Neuron (in vitro differentiated cells): ENCODE data around the gene FAM120B.

Source experiments
- H2AFZ ChIP-seq: one replicate; pipeline ENCODE4 v1.6.1; 2013; ENCODE audit warnings: low read depth, mild to moderate bottlenecking, inconsistent platforms, low read length, moderate library complexity
- H3K27me3 ChIP-seq: one replicate; pipeline ENCODE4 v1.6.1; 2013; ENCODE audit warnings: low read length; ENCODE audit not compliant: insufficient read depth
- H3K36me3 ChIP-seq: one replicate; pipeline ENCODE4 v1.6.1; 2013; ENCODE audit warnings: low read length; ENCODE audit not compliant: insufficient read depth
- H3K4me1 ChIP-seq: one replicate; pipeline ENCODE4 v1.6.1; 2013; ENCODE audit warnings: low read length; ENCODE audit not compliant: insufficient read depth
- H3K4me3 ChIP-seq: 2 replicates; pipeline ENCODE4 v1.5.1; 2013; ENCODE audit warnings: mild to moderate bottlenecking, low read length, moderate library complexity
- H3K9me3 ChIP-seq: one replicate; pipeline ENCODE4 v1.6.1; 2013; ENCODE audit warnings: low read length

Gene FAM120B

GRCh38 chr6:170423814-170424603 lies 117.5 kb downstream of the FAM120B start:
- Histone ChIP-seq H3K9me3 (peaks cover 2% of the 10 kb centered on the region), H3K4me1 (peaks cover 19% of the 10 kb centered on the region), H3K4me3 (no peak overlapping the region)

GRCh38 chr6:170424604-170425126 lies 118.1 kb downstream of the FAM120B start:
- no peak overlapping the region for H3K4me3 ChIP-seq
- H3K27me3 ChIP-seq = no peaks in the 10 kb centered on the region
- H3K9me3 ChIP-seq = peaks cover 2% of the 10 kb centered on the region
- H3K36me3 ChIP-seq = no peaks in the 10 kb centered on the region
- no peak overlapping the region for H2AFZ ChIP-seq
- H3K4me1 ChIP-seq = peaks cover 15% of the 10 kb centered on the region

More at GRCh38 chr6:170423814-170424603, 117.5 kb downstream of the FAM120B start:
- Histone ChIP-seq H2AFZ (no peak overlapping the region), H3K36me3 (no peaks in the 10 kb centered on the region), H3K27me3 (no peaks in the 10 kb centered on the region)

- Histone ChIP-seq H3K27me3 (no peaks in the 10 kb centered on the region), H3K9me3 (peaks cover 2% of the 10 kb centered on the region), H2AFZ (peak overlapping the region; percentile 55), H3K36me3 (no peaks in the 10 kb centered on the region), H3K4me3 (no peak overlapping the region), H3K4me1 (peaks cover 12% of the 10 kb centered on the region)
Measured at GRCh38 chr6:170429450-170429849, 122.9 kb downstream of the FAM120B start.

GRCh38 chr6:170433163-170434116 lies 126.9 kb downstream of the FAM120B start:
- Histone ChIP-seq H3K36me3 (no peaks in the 10 kb centered on the region), H3K9me3 (peaks cover 10% of the 10 kb centered on the region), H2AFZ (no peak overlapping the region)

GRCh38 chr6:170434117-170434820 lies 127.7 kb downstream of the FAM120B start:
- Histone ChIP-seq H3K36me3 (no peaks in the 10 kb centered on the region), H2AFZ (no peak overlapping the region), H3K9me3 (peaks cover 10% of the 10 kb centered on the region), H3K27me3 (no peaks in the 10 kb centered on the region), H3K4me1 (peaks cover 22% of the 10 kb centered on the region), H3K4me3 (no peak overlapping the region)

More at GRCh38 chr6:170433163-170434116, 126.9 kb downstream of the FAM120B start:
- no peaks in the 10 kb centered on the region for H3K27me3 ChIP-seq
- peaks cover 16% of the 10 kb centered on the region for H3K4me1 ChIP-seq
- H3K4me3 ChIP-seq = no peak overlapping the region

DNA sequence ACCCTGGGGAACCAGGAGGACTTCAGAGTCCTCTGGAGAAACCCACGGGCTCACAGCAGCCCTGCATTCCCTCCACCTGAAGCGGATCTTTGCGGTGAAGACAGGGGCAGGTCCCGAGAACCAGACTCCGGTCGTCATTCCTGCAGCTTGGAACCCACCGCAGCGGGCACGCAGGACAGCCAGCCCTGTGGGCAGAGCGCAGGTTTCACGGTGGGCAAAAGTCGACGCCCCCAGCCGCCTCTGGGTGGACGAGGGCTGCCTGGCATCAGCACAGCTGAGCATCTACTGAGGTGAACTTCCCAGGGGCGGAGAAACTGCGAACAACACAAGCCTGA lies 128.2 kb downstream of the FAM120B start:
- no peak overlapping the region for H2AFZ ChIP-seq
- H3K4me1 ChIP-seq = peaks cover 27% of the 10 kb centered on the region

GRCh38 chr6:170435766-170436165 lies 129.2 kb downstream of the FAM120B start:
- no peak overlapping the region for H3K4me3 ChIP-seq
- H3K27me3 ChIP-seq = no peaks in the 10 kb centered on the region
- H3K4me1 ChIP-seq = peaks cover 37% of the 10 kb centered on the region
- no peaks in the 10 kb centered on the region for H3K36me3 ChIP-seq
- no peak overlapping the region for H2AFZ ChIP-seq
- peaks cover 10% of the 10 kb centered on the region for H3K9me3 ChIP-seq

More for the DNA sequence above, 128.2 kb downstream of the FAM120B start:
- Histone ChIP-seq H3K27me3 (no peaks in the 10 kb centered on the region), H3K4me3 (no peak overlapping the region), H3K9me3 (peaks cover 10% of the 10 kb centered on the region), H3K36me3 (no peaks in the 10 kb centered on the region)

DNA sequence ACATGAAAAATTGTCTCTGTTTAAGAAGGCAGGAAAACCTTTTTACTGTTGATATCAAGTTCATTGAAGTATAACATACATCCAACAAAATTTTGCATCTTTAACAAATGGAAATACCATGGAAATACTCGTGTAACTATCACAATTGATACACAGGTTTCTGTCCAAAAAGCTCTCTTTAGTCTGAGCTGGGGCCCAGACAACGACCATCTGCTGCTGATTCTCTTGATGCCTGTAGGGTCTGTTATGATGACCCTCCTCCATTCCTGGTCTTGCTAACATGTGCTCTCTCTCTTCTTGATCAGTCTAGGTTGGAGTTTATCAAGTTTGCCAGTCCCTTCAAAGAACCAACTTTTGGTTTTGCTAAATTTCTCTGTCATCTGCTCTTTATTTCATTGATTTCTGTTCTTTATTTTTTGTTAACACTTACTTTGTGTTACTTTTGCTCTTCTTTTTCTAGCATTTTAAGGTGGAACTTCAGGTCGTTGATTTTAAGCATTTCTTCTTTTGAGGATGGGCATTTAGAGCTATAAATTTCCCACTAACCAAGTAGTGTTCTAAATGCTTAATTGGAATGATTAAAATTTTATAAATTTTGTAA lies 129.8 kb downstream of the FAM120B start:
- Histone ChIP-seq H2AFZ (no peak overlapping the region), H3K9me3 (peaks cover 10% of the 10 kb centered on the region), H3K4me3 (no peak overlapping the region), H3K36me3 (no peaks in the 10 kb centered on the region), H3K4me1 (peaks cover 41% of the 10 kb centered on the region), H3K27me3 (no peaks in the 10 kb centered on the region)

GRCh38 chr6:170437719-170438401 lies 131.3 kb downstream of the FAM120B start:
- H3K4me3 ChIP-seq = peak overlapping the region; percentile 0
- H3K27me3 ChIP-seq = no peaks in the 10 kb centered on the region
- no peaks in the 10 kb centered on the region for H3K36me3 ChIP-seq
- peaks cover 46% of the 10 kb centered on the region for H3K4me1 ChIP-seq
- H2AFZ ChIP-seq = peak overlapping the region; percentile 0
- peaks cover 10% of the 10 kb centered on the region for H3K9me3 ChIP-seq

DNA sequence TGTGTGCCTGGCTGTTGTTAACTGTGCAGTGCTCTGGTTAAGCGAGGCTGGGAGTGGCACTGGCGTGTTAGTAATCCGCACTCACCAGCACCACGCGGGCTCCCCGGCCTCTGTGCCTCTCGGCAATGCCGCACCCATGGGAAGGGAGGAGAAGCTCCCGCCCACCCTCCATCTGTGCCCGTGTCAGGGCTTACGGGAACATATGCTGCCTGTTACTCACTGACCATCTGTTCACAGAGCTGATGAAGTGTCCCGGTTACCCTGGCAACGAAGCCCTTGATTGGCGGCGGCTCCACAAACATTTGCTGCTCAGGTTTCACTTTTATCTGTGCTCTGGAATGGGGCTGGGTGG lies 131.8 kb downstream of the FAM120B start:
- H2AFZ ChIP-seq = peak overlapping the region; percentile 0
- H3K4me3 ChIP-seq = peak overlapping the region; percentile 0
- H3K4me1 ChIP-seq = peaks cover 50% of the 10 kb centered on the region
- H3K36me3 ChIP-seq = no peaks in the 10 kb centered on the region
- H3K9me3 ChIP-seq = peaks cover 10% of the 10 kb centered on the region
- H3K27me3 ChIP-seq = no peaks in the 10 kb centered on the region

GRCh38 chr6:170438861-170439260 lies 132.3 kb downstream of the FAM120B start:
- no peaks in the 10 kb centered on the region for H3K36me3 ChIP-seq
- H2AFZ ChIP-seq = no peak overlapping the region
- peaks cover 50% of the 10 kb centered on the region for H3K4me1 ChIP-seq
- no peaks in the 10 kb centered on the region for H3K27me3 ChIP-seq
- peaks cover 10% of the 10 kb centered on the region for H3K9me3 ChIP-seq
- H3K4me3 ChIP-seq = no peak overlapping the region
